Measurements from ENCODE around the gene OR5K3. TPM values are rescaled to one million over a fixed set of nuclear protein-coding genes. Genes with fewer than 3 reads are reported as not detected.

The OR5K3 gene
- total RNA-seq, 1 donor from 2014 or later: not detected

GRCh38 chr3:98433764-98434163, 43.3 kb downstream of the OR5K3 start:
- no peak overlapping the region for H2AFZ ChIP-seq (replicated peaks)
- no peaks in the 10 kb centered on the region for H3K4me1 ChIP-seq
- no peak for DNase-seq (ENCODE audit: low spot score)
- H3K27ac ChIP-seq: no peak overlapping the region
- H3K4me1 Mint-ChIP-seq: no peaks in the 10 kb centered on the region
- H3K79me2 ChIP-seq (ENCODE audit: low read depth): no peaks in the 10 kb centered on the region
- TF ChIP-seq CTCF (IDR thresholded peaks at IDR 0.05) (no peak), EZH2phosphoT487 (IDR thresholded peaks at IDR 0.05) (no peak), EZH2 (IDR thresholded peaks at IDR 0.05) (no peak)
- H3K4me3 ChIP-seq: no peak overlapping the region
- peaks cover 12% of the 10 kb centered on the region for H3K9me3 Mint-ChIP-seq
- no peaks in the 10 kb centered on the region for H3K27me3 Mint-ChIP-seq (ENCODE audit: insufficient read depth, low read depth)
- H3K9me3 ChIP-seq (ENCODE audit: low read depth): peaks cover 4% of the 10 kb centered on the region
- no peak overlapping the region for H3K9ac ChIP-seq
- no peaks in the 10 kb centered on the region for H3K27me3 ChIP-seq
- H3K4me3 Mint-ChIP-seq: no peak overlapping the region
- no peak overlapping the region for H3K4me2 ChIP-seq
- peaks cover 3% of the 10 kb centered on the region for H3K36me3 Mint-ChIP-seq
- H3K27ac Mint-ChIP-seq: no peak overlapping the region
- H3K36me3 ChIP-seq: no peaks in the 10 kb centered on the region
- no peaks in the 10 kb centered on the region for H3F3A ChIP-seq (ENCODE audit: low read depth)
- H4K20me1 ChIP-seq (ENCODE audit: low read depth): no peaks in the 10 kb centered on the region

DNA sequence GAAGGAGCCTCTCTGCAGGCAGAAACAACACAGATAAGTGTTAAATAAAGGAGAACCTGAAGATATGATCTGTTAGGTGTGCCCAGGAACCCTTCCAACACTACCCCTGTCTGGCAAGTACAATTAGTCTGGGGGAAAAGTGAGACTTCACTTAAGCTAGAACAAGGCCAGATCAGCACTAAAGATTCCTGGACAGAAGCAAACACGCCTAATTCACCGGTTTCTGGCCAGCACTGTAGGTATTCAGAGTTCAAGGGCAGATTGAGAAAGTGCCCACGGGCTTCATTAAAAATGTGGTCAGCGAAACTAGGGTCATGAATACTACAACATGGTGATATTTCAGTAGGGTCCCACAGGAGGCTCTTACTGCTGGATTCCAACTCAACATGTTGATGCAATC, 43.9 kb downstream of the OR5K3 start:
- H2AFZ ChIP-seq (replicated peaks): no peak overlapping the region
- no peaks in the 10 kb centered on the region for H3K36me3 Mint-ChIP-seq

DNA sequence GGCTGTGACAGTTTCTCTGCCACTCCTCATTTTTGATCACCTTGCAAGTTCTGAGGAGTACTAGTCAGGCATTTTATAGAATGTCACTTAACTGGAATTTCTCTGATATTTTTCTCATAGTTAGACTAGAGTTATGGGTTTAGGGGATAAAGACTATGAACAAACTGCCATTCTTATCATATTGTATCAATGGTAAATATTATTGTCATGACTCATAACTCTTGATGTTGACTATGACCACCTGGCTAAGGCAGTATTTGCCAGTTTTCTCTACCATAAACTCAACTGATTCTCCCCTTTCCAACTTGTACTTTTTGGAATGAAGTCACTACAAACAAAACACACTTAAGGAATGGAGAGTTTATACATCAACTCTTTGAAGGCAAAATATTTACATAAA, 49.8 kb downstream of the OR5K3 start:
- Histone ChIP-seq H3F3A (ENCODE audit: low read depth) (no peaks in the 10 kb centered on the region), H3K27ac (no peak overlapping the region), H3K4me3 (no peak overlapping the region), H3K4me1 (no peaks in the 10 kb centered on the region), H3K9me3 (ENCODE audit: low read depth) (no peaks in the 10 kb centered on the region), H4K20me1 (ENCODE audit: low read depth) (no peaks in the 10 kb centered on the region), H2AFZ (replicated peaks) (no peak overlapping the region), H3K79me2 (ENCODE audit: low read depth) (no peaks in the 10 kb centered on the region), H3K9ac (no peak overlapping the region), H3K27me3 (no peaks in the 10 kb centered on the region), H3K36me3 (no peaks in the 10 kb centered on the region), H3K4me2 (no peak overlapping the region)
- Mint-ChIP-seq H3K9me3 (no peaks in the 10 kb centered on the region), H3K4me3 (no peak overlapping the region), H3K27ac (no peak overlapping the region), H3K36me3 (no peaks in the 10 kb centered on the region), H3K27me3 (ENCODE audit: insufficient read depth, low read depth) (peaks cover 2% of the 10 kb centered on the region), H3K4me1 (no peaks in the 10 kb centered on the region)
- DNase-seq (ENCODE audit: low spot score): no peak
- TF ChIP-seq EZH2phosphoT487 (IDR thresholded peaks at IDR 0.05): no peak
- no peak for TF ChIP-seq CTCF (IDR thresholded peaks at IDR 0.05)
- TF ChIP-seq EZH2 (IDR thresholded peaks at IDR 0.05): no peak

More for the DNA sequence above, 43.9 kb downstream of the OR5K3 start:
- H3K4me3 ChIP-seq: no peak overlapping the region
- peaks cover 7% of the 10 kb centered on the region for H3K9me3 Mint-ChIP-seq
- H3K9ac ChIP-seq: no peak overlapping the region
- no peaks in the 10 kb centered on the region for H3K36me3 ChIP-seq
- no peak overlapping the region for H3K27ac Mint-ChIP-seq
- no peaks in the 10 kb centered on the region for H3K27me3 ChIP-seq
- H3F3A ChIP-seq (ENCODE audit: low read depth): no peaks in the 10 kb centered on the region
- no peak overlapping the region for H3K4me3 Mint-ChIP-seq
- DNase-seq (ENCODE audit: low spot score): no peak
- TF ChIP-seq EZH2 (IDR thresholded peaks at IDR 0.05) (no peak), EZH2phosphoT487 (IDR thresholded peaks at IDR 0.05) (no peak), CTCF (IDR thresholded peaks at IDR 0.05) (no peak)
- no peak overlapping the region for H3K27ac ChIP-seq
- peaks cover 4% of the 10 kb centered on the region for H3K9me3 ChIP-seq (ENCODE audit: low read depth)
- no peaks in the 10 kb centered on the region for H4K20me1 ChIP-seq (ENCODE audit: low read depth)
- no peak overlapping the region for H3K4me2 ChIP-seq
- H3K4me1 Mint-ChIP-seq: no peaks in the 10 kb centered on the region
- H3K4me1 ChIP-seq: no peaks in the 10 kb centered on the region
- no peaks in the 10 kb centered on the region for H3K27me3 Mint-ChIP-seq (ENCODE audit: insufficient read depth, low read depth)
- no peaks in the 10 kb centered on the region for H3K79me2 ChIP-seq (ENCODE audit: low read depth)

Other genes starting within 250 kb of the OR5K3 start
- not detected in 2 replicates for gene OR5H14, start 243.2 kb upstream of the OR5K3 start, total RNA-seq (ENCODE audit: low replicate concordance)
- not detected in 2 replicates for gene OR5H15, start 224.0 kb upstream of the OR5K3 start, total RNA-seq (ENCODE audit: low replicate concordance)
- not detected in 2 replicates for gene OR5H6, start 126.4 kb upstream of the OR5K3 start, total RNA-seq (ENCODE audit: low replicate concordance)
- not detected in 2 replicates for gene OR5H2, start 108.2 kb upstream of the OR5K3 start, total RNA-seq (ENCODE audit: low replicate concordance)
- not detected in 2 replicates for gene OR5K4, start 36.8 kb upstream of the OR5K3 start, total RNA-seq (ENCODE audit: low replicate concordance)
- gene OR5K1, start 72.5 kb downstream of the OR5K3 start, total RNA-seq (ENCODE audit: low replicate concordance): not detected in 2 replicates
- gene OR5K2, start 107.0 kb downstream of the OR5K3 start, total RNA-seq (ENCODE audit: low replicate concordance): not detected in 2 replicates
- gene CLDND1, start 132.2 kb downstream of the OR5K3 start, total RNA-seq (ENCODE audit: low replicate concordance): 110 and 176 TPM in 2 replicates
- gene GPR15, start 141.3 kb downstream of the OR5K3 start, total RNA-seq (ENCODE audit: low replicate concordance): not detected in 2 replicates
- 26.3 and 31.3 TPM in 2 replicates for gene CPOX, start 202.9 kb downstream of the OR5K3 start, total RNA-seq (ENCODE audit: low replicate concordance)